Small intestine (tissue), 7 donors: ENCODE results near the gene ENO3. TPM values are rescaled to one million over a fixed set of nuclear protein-coding genes. Genes with fewer than 3 reads are reported as not detected.
A peak's percentile ranks its signal among the peaks of the same experiment; 100 is the strongest.

Experiments
- DNase-seq, 2 donors: peaks; one replicate each; pipeline versions ENCODE4 v3.0.0 to v3.0.0-alpha.2; 2013
- FAIRE-seq: peaks from 2 replicates; lab custom pipeline; 2012; peaks lifted over from hg19 to GRCh38; lab: Jason Lieb, UNC
- H3K27ac ChIP-seq, 3 donors: one replicate each; pipeline ENCODE4 v1.5.1; 2013; ENCODE audit warnings: low read length in 2 of 3, mild to moderate bottlenecking in 2 of 3, control low read depth in 1 of 3, inconsistent platforms in 1 of 3, low read depth in 1 of 3, moderate library complexity in 1 of 3
- H3K27me3 ChIP-seq, 3 donors: one replicate each; pipeline ENCODE4 v1.6.1; 2013; ENCODE audit warnings: low read length in 3 of 3, inconsistent platforms in 1 of 3; ENCODE audit not compliant: control insufficient read depth in 3 of 3, insufficient read depth in 3 of 3
- H3K36me3 ChIP-seq, 3 donors: one replicate each; pipeline ENCODE4 v1.6.1; 2013; ENCODE audit warnings: low read length in 3 of 3, inconsistent platforms in 1 of 3, low read depth in 1 of 3, mild to moderate bottlenecking in 1 of 3, moderate library complexity in 1 of 3; ENCODE audit not compliant: control insufficient read depth in 3 of 3, insufficient read depth in 2 of 3
- H3K4me1 ChIP-seq, 3 donors: one replicate each; pipeline ENCODE4 v1.6.1; 2013; ENCODE audit warnings: low read length in 2 of 3, inconsistent platforms in 1 of 3, low read depth in 1 of 3, mild to moderate bottlenecking in 1 of 3, moderate library complexity in 1 of 3; ENCODE audit not compliant: control insufficient read depth in 3 of 3, insufficient read depth in 2 of 3
- H3K4me3 ChIP-seq, 3 donors: one replicate each; pipeline ENCODE4 v1.5.1; 2013; ENCODE audit warnings: low read length in 3 of 3, control low read depth in 1 of 3, inconsistent platforms in 1 of 3, low read depth in 1 of 3, mild to moderate bottlenecking in 1 of 3, moderate library complexity in 1 of 3
- H3K9me3 ChIP-seq, 2 donors: one replicate each; pipeline ENCODE4 v1.6.1; 2013; ENCODE audit warnings: low read depth in 1 of 2, low read length in 1 of 2; ENCODE audit not compliant: control insufficient read depth in 2 of 2, insufficient read depth in 1 of 2
- WGBS, 3 donors: extraction: QIAGEN DNeasy Blood & Tissue Kit; methylation state at CpG; one replicate each; pipeline ENCODE4 v1.1.7; 2013; 5-methylcytosine and 5-hydroxymethylcytosine counted together
- polyA plus RNA-seq, 4 donors: library from polyadenylated mRNA; stranded (reverse) in 3 of 4; unstranded in 1 of 4; fragments of 200-250 nt in 3 of 4; fragments of 120-200 nt in 1 of 4; gene quantifications; one replicate each; pipeline versions ENCODE4 v1.2.1 to v1.2.3, GENCODE V29; 2013
- donor health status: healthy with polysubstance abuse.
- donor health status: control.
- donor health status: control.
- donor health status: Bipolar disorder and iron deficiency.
- donor health status: healthy.

ENO3 gene
- polyA plus RNA-seq, 4 donors = 10.7 to 98.0 (median 27.5) TPM

GRCh38 chr17:4959261-4959965, 8.5 kb downstream of the ENO3 start:
- peak overlapping the region; percentile 6 to 53 (median 17) for H3K27ac ChIP-seq
- 32 to 69% (median 45%) methylated on average over 18 of the region's 18 CpGs for WGBS, 3 donors
- H3K27me3 ChIP-seq = no peaks in the 10 kb centered on the region
- peaks cover 0 to 47% (median 0%) of the 10 kb centered on the region in 3 donors for H3K36me3 ChIP-seq
- no peak overlapping the region for H3K4me3 ChIP-seq
- DNase-seq = peak; percentile 57 to 77
- peaks cover 0 to 11% (median 4%) of the 10 kb centered on the region in 3 donors for H3K4me1 ChIP-seq
- no peaks in the 10 kb centered on the region for H3K9me3 ChIP-seq
- FAIRE-seq = no peak

DNA sequence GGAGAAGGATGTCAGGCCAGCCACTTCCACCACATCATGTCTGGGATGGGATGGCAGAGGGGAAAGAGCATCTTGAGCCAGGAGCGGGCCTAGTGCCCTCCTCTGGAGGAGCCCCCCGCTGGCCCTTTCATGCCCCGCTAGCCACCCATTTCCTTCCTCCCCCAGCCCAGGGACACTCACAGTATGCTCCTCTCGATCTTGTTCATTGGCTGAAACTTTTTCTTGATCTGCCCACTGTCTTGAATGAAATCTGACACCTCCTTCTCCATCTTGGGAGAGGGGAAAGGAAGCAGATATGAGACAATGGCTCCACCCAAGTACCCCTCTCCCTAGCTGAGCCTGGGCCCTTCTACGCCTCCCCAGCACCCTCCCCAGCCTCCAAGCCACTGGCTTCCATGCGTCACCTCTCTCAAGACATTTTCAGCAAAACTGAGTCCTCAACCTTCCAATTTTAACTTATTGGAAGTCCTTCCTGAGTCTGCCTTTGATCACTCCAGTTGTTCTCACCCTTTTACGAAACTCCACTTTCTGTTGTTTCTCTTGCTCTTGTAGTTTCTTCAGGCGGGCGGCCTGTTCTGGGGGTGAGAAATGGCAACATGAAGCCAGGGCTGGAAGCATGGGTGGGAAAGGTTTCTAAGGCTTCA, 9.5 kb downstream of the ENO3 start:
- WGBS, 3 donors = 89 to 97% (median 92%) methylated on average over 9 of the region's 9 CpGs
- DNase-seq = no peak
- H3K4me1 ChIP-seq = peaks cover 0 to 11% (median 4%) of the 10 kb centered on the region in 3 donors

DNA sequence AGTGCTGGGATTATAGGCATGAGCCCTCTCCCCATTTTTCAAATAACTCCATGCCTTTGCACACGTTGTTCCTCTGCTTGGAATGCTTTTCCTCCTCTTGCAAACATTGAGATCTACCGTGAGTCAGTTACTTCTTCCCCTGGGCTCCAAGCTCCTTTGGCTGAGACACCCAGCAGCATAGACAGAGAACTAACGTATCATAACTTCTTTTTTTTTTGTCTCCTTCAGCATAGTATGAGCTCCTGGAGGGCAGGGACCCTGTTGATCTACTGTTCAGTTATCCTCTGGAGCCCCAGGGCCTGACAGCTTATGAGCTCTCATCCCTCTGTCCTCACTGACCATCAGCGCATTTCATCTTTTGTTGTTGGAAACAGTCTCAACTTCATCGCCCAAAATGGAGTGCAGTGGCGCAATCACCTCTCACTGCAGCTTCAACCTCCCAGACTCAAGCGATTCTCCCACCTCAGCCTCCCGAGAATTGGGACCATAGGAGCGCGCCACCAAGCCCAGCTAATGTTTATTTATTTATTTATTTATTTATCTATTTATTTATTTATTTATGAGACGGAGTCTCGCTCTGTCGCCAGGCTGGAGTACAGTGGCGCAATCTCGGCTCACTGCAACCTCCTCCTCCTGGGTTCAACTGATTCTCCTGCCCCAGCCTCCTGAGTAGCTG, 14.5 kb downstream of the ENO3 start:
- Histone ChIP-seq H3K36me3 (peaks cover 0 to 44% (median 0%) of the 10 kb centered on the region in 3 donors), H3K9me3 (no peaks in the 10 kb centered on the region), H3K4me1 (peaks cover 0 to 25% (median 4%) of the 10 kb centered on the region in 3 donors), H3K27me3 (no peaks in the 10 kb centered on the region), H3K4me3 (no peak overlapping the region), H3K27ac (no peak overlapping the region)
- FAIRE-seq (no peak), DNase-seq (no peak)
- WGBS, 3 donors = 97 to 99% (median 97%) methylated on average over 15 of the region's 15 CpGs

More for the DNA sequence above, 9.5 kb downstream of the ENO3 start:
- no peaks in the 10 kb centered on the region for H3K27me3 ChIP-seq
- peaks cover 0 to 51% (median 0%) of the 10 kb centered on the region in 3 donors for H3K36me3 ChIP-seq
- no peak for FAIRE-seq
- no peaks in the 10 kb centered on the region for H3K9me3 ChIP-seq
- no peak overlapping the region for H3K27ac ChIP-seq
- H3K4me3 ChIP-seq = no peak overlapping the region

DNA sequence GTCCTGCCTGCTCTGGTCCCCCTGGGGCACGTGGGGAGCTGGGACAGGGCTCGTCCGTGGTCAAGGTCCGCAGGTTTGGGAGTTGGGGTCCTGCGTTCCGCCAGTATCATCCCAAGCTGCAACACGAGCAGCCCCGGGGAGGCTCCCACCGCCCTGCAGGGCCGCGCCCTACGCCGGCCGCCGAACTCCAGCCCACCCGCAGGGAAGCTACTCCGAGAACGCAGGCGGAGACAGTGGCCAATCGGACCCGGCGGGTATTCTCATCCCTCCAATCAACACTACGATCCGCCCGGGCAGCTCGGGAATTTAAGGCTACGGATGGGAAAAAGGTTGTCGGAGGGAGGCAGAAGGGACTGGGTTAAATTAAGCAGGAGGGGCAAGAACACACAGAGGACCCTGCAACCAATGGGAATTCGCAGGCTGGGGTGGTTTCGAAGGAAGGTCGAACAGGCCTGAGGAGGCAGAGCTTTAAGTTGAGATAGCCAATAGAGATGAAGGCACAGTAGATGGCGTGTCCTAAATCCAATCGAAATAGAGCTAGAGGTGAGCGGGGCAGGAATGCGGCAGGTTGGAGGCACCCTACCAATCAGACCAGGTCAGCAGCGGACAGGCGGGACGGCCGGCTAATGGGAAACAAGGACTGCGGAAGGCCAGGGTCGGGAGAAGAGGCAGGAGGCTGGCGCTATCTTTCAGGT, 16.1 kb downstream of the ENO3 start:
- Histone ChIP-seq H3K36me3 (peaks cover 0 to 48% (median 0%) of the 10 kb centered on the region in 3 donors), H3K4me3 (peak overlapping the region; percentile 66 to 83 (median 76)), H3K27ac (peak overlapping the region; percentile 93 to 99 (median 96)), H3K27me3 (no peaks in the 10 kb centered on the region), H3K4me1 (peaks cover 0 to 26% (median 4%) of the 10 kb centered on the region in 3 donors), H3K9me3 (no peaks in the 10 kb centered on the region)
- peak; percentile 99 to 100 for DNase-seq
- 0% methylated on average over 42 of the region's 42 CpGs for WGBS, 3 donors
- peak; percentile 93 for FAIRE-seq

DNA sequence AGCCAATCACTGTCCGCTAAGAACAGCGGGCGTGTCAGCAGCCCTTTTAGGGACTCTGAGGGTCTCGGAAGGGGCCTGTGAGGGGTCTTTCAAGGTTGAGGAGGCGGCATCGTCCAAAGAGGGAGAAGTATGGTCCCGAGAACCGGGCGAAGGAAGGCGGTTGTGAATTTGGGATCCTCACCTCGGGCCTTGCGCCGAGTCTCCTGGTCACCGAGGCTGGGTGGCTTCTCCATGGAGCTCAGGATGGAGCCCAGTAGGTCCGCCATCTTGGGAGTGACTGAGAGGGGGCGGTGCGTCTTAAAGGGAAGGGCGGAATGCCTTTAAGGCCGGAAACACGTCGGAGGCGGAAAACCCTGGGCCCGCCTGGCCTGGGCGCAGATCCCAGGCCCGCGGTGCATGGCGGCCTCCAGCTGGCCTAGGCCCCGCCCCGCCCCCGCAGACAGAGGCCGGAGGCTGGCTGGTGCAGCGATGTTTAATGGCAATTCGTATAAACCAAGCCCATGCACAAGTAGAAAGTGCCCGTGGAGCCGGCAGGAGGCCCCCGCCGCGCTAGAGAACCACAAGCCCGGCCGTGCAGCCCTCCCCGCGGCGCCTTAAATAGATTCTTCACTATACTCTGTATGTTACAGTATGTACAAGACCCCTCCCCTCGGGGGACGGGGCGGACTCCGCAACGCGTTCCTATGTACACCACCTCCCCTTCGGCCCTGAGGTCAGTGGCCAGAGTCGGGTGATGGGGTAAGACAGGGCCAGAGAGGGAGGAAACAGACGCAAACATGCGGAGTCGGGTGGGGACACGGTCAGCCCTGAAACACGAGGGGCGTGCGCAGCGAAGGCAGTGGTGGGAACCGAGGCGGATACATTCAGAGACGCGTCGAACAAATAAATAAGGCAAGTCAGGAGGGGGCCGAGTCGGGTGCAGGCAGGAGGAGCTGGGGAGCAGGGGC, 16.9 kb downstream of the ENO3 start, which contains the start of gene SPAG7:
SPAG7 (minus strand) TSS at position 279 of the 947 bp plus-strand sequence; CDS start at position 266, 13 bp downstream.
- DNase-seq (peak; percentile 95 to 100), FAIRE-seq (no peak)
- 0 to 1% (median 1%) methylated on average over 64 to 66 of the region's 66 CpGs for WGBS, 3 donors
- Histone ChIP-seq H3K27me3 (no peaks in the 10 kb centered on the region), H3K36me3 (peaks cover 5 to 49% (median 6%) of the 10 kb centered on the region in 3 donors), H3K4me1 (peaks cover 0 to 26% (median 4%) of the 10 kb centered on the region in 3 donors), H3K9me3 (no peaks in the 10 kb centered on the region), H3K4me3 (peak within 1 kb of the TSS; percentile 66 to 83 (median 76)), H3K27ac (peak within 1 kb of the TSS; percentile 93 to 99 (median 96))

DNA sequence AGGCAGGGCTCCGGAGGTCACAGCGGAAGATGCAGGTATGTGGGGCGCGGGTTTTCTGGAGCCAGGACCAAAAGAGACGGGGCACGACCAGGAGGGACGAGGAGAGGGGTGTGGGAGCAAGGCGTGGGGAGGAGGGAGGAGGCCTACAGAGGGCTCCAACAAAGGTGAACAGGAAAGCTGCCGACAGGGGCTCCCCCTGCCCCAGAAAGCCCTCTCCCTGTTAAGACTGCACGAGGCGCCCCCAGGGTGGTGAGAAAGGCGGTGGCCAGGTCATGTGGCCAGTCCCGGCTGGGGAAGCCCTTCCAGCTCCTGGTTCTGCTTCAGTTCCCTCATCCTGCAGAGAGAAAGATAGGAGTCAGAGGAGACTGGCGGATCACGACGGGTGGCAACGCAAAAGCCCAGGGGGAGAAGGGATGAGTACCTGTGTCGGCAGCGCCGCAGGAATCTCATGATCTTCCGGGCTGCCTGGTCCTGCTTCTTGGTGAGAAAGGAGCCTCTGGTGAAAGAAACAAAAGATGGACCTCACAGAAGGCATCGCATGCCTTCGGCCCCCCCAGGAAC, 17.6 kb downstream of the ENO3 start:
- H3K4me1 ChIP-seq = peaks cover 0 to 26% (median 4%) of the 10 kb centered on the region in 3 donors
- peaks cover 6 to 54% (median 8%) of the 10 kb centered on the region in 3 donors for H3K36me3 ChIP-seq
- peak overlapping the region; percentile 77 to 99 (median 78) for H3K27ac ChIP-seq
- peak overlapping the region; percentile 62 to 83 (median 72) for H3K4me3 ChIP-seq
- no peaks in the 10 kb centered on the region for H3K27me3 ChIP-seq
- DNase-seq (peak in 1 of 2 donors; percentile 64), FAIRE-seq (no peak)
- WGBS, 3 donors = 33 to 50% (median 43%) methylated on average over 18 to 23 of the region's 23 CpGs
- no peaks in the 10 kb centered on the region for H3K9me3 ChIP-seq

DNA sequence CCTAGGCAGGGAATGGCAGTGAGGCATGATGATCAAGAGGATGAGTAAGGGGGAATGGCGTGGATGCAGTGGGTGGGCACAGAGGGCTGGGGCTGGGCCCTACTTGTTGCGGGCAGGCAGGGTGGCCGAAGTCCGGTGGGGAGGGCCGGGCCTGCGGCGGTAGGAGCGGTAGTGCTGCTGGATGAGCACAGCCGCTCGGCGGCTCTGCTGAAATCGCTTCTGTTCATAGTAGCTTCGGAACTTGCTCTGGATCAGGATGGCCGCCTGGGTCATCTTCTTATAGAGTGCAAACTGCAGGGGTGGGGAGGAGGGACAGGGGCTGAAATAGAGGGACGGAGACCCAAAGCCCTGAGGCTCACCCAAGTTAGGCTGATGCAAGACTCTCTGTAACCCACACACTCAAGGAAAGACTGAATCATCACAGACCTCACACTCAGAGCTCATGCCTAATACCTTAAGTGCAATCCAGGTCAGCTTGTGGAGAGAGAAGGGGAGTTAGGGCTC, 18.2 kb downstream of the ENO3 start:
- Histone ChIP-seq H3K4me1 (peaks cover 0 to 26% (median 4%) of the 10 kb centered on the region in 3 donors), H3K27me3 (no peaks in the 10 kb centered on the region), H3K27ac (peak overlapping the region in 2 of 3 donors; percentile 77 to 99), H3K9me3 (no peaks in the 10 kb centered on the region), H3K4me3 (peak overlapping the region in 1 of 3 donors; percentile 83), H3K36me3 (peaks cover 6 to 60% (median 13%) of the 10 kb centered on the region in 3 donors)
- no peak for FAIRE-seq
- DNase-seq = peak in 1 of 2 donors; percentile 54
- 63 to 84% (median 82%) methylated on average over 15 of the region's 15 CpGs for WGBS, 3 donors
